Right renal cortex interstitium (tissue), 3 donors: Measurements from ENCODE around the gene PLSCR1. TPM values are rescaled to one million over a fixed set of nuclear protein-coding genes. Genes with fewer than 3 reads are reported as not detected.
"Not testable (repeated sequence)": the region's sequence is repeated elsewhere in the genome, so short reads cannot be mapped to it uniquely, and the experiment has no call there.

ENCODE experiments used
- DNase-seq, 3 donors: peaks; one replicate each; pipeline ENCODE4 v3.0.0-alpha.2; 2013; ENCODE audit warnings: low read depth in 3 of 3, low spot score in 2 of 3
- polyA plus RNA-seq, 3 donors: library from polyadenylated mRNA; unstranded; fragments of 120-200 nt; gene quantifications; one replicate each; pipeline ENCODE4 v1.2.1, GENCODE V29; 2013; ENCODE audit not compliant: insufficient read length in 3 of 3

The PLSCR1 gene
- polyA plus RNA-seq, 3 donors = 86.0 to 93.5 (median 89.3) TPM

- no peak for DNase-seq
These were observed 24.6 kb downstream of the PLSCR1 start for GRCh38 chr3:146519810-146520209.

- DNase-seq = no peak
These were observed 26.5 kb downstream of the PLSCR1 start for GRCh38 chr3:146517684-146518435.

- no peak for DNase-seq
These were observed 30.9 kb downstream of the PLSCR1 start for GRCh38 chr3:146513386-146514051.

- DNase-seq = peak in 1 of 3 donors; percentile 34
These were observed 32.8 kb downstream of the PLSCR1 start for GRCh38 chr3:146511402-146512134.

- DNase-seq = no peak
These were observed 36.9 kb downstream of the PLSCR1 start for GRCh38 chr3:146507331-146508120.

GRCh38 chr3:146505516-146505915 is 38.9 kb downstream of the PLSCR1 start:
- no peak for DNase-seq

GRCh38 chr3:146504498-146505197 is 39.8 kb downstream of the PLSCR1 start:
- DNase-seq = no peak

GRCh38 chr3:146503461-146504202 is 40.8 kb downstream of the PLSCR1 start:
- no peak for DNase-seq

GRCh38 chr3:146502887-146503460 is 41.4 kb downstream of the PLSCR1 start:
- no peak for DNase-seq

GRCh38 chr3:146501752-146502151 is 42.7 kb downstream of the PLSCR1 start:
- no peak for DNase-seq

GRCh38 chr3:146499701-146500100 is 44.7 kb downstream of the PLSCR1 start:
- DNase-seq = no peak

GRCh38 chr3:146498002-146498736 is 46.2 kb downstream of the PLSCR1 start:
- no peak for DNase-seq

GRCh38 chr3:146497145-146497843 is 47.1 kb downstream of the PLSCR1 start:
- DNase-seq = not testable (repeated sequence)

GRCh38 chr3:146496726-146497125 is 47.7 kb downstream of the PLSCR1 start:
- DNase-seq = no peak

GRCh38 chr3:146496251-146496650 is 48.2 kb downstream of the PLSCR1 start:
- DNase-seq = no peak

GRCh38 chr3:146493761-146494160 is 50.6 kb downstream of the PLSCR1 start:
- DNase-seq = no peak

- no peak for DNase-seq
These were observed 51.2 kb downstream of the PLSCR1 start for GRCh38 chr3:146493221-146493620.

- DNase-seq = no peak
These were observed 53.1 kb downstream of the PLSCR1 start for GRCh38 chr3:146491303-146491702.
